Mucosa of gallbladder (tissue), 1 donor: ENCODE measurements around the gene NTRK2. TPM values are rescaled to one million over a fixed set of nuclear protein-coding genes. Genes with fewer than 3 reads are reported as not detected.

Experiments used
- DNase-seq: peaks from one replicate; pipeline ENCODE4 v3.0.0-alpha.2; 2020; ENCODE audit warnings: low spot score
- total RNA-seq: library from RNA; stranded (reverse); gene quantifications from one replicate; pipeline ENCODE4 v1.2.1, GENCODE V29; 2021
- donor health status: DM: no; HTN: no; CAD: no.

The NTRK2 gene
- total RNA-seq = 33.2 TPM

DNA sequence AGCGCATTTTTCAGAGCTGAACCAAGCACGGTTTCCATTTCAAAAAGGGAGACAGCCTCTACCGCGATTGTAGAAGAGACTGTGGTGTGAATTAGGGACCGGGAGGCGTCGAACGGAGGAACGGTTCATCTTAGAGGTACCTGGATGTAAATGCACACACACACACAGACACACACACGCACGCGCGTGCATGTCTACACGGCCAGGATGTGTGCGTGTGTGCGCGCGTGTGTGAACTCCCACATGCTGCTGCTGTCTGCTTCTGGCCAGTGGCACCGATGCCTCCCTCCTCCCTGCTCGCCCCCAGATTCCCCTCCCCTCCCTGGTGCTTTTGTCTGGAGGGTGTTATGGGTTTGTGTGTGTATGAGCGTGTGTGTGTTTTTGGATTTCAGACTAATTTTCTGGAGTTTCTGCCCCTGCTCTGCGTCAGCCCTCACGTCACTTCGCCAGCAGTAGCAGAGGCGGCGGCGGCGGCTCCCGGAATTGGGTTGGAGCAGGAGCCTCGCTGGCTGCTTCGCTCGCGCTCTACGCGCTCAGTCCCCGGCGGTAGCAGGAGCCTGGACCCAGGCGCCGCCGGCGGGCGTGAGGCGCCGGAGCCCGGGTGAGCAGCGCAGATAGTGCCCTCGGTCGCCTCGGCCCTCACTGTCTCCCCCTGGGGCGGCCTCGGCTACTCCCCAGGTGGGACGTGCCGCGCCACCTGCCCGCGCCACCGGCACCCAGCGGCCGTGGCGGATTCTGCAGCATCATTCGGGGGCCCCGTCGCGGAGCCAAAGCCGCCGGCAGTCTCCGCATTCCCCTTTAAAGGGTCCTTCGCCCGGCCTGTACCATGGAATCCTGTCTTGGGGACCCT, at the start of gene NTRK2:
Gene NTRK2 (plus strand): TSS at position 442 of the 850 bp plus-strand sequence. CDS start 1,020 bp downstream, outside the sequence.
- DNase-seq = no peak

DNA sequence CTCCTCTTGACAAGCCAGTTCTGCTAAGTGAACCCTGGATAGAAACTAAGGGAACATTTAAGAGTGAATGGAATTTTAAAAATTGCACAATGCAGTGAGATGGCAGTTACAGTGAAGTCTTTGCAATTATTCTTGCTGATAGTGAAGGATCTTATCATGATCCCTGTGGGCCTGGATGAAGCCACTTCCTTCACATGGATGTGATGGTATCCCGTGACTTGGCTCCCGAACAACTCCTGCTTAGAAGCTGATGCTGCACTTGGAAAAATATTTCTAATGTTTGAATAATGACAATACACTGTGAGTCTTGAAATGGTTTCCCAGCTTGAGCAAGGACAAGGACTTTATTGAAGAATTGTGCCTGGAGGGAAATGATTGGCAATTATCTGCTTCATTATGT, 49.2 kb upstream of the NTRK2 start:
- no peak for DNase-seq

DNA sequence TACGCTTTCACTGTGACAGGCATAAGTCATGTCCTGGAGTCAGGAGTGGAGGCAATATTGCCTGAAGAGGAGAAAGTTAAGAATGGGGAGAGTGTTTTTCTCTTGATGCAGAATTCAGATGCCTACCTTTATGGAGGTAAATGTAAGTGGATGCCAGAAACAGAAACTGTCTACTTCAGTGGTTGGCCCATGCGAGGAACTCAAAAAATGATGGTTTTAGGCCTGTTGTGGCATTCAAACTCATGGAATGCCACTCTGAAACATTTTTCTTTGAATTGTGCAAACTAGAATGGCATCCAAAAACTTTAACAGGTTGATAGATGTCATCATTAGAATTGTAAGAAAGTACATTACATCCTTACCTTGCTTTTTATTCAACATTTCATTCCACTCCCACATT, 47.7 kb upstream of the NTRK2 start:
- no peak for DNase-seq

DNA sequence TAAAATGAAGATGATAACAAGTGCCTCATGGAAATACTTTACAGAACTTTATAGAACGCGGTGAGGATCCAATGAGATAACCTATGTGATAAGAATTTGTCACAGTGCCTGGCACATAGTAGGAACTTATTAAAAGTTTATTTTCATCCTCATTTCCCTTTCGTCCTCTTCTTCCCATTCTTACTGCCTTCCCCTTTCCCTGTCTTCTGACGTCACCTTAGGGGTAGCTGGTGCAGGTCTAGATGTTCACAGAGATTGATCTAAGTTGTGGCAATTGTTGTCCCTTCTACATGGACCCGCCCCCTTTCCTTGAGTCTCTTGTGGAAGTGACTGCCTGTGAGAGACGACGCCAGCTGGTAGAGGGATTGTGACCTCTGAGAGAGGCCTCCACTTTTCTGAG, 46.5 kb upstream of the NTRK2 start:
- DNase-seq = no peak

DNA sequence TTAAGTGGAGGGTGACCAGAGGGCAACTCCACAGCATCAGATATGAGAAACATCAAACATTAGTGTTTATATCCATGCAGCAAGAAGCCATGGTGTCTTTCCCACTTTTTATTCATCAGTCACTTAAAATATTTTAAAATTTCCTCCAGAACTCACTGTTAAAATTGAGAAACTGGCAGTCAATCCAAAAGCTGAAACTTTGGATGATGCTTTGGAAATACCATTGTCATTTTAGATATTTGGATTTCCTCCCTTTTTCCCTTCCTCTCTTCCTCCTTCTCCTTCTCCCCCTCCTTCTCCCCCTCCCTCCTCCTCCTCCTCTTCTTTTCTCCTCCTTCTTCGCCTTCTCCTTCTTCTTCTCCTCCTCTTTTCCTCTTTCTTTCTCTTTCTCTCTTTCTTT, 33.1 kb upstream of the NTRK2 start:
- DNase-seq = no peak

DNA sequence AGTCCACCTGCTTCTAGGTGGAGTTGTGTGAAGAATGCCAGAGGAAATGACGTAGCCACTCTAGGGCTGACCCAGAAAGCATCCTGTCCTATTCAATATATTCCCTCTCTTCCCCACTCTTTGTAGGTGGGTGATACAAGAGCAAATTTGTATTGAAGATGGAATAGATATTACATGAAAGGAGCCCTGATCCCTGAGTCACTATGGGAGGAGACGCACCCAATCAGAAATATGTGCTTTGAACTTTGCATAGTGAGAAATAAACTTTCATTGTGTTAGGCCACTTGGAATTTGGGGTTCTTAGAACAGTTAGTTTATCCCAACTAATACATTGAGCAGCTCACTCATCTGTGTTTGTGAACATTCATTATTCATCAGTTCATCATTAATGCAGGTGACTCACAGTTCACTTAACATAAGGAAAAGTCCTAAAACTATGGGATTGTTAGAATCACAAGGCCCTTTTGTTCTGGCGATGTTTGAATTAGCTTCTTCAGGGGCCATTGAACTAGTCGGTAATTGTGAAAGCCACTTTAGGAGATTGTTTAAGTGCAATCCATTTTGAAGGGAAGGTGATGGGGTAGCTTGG, 26.9 kb upstream of the NTRK2 start:
- no peak for DNase-seq

DNA sequence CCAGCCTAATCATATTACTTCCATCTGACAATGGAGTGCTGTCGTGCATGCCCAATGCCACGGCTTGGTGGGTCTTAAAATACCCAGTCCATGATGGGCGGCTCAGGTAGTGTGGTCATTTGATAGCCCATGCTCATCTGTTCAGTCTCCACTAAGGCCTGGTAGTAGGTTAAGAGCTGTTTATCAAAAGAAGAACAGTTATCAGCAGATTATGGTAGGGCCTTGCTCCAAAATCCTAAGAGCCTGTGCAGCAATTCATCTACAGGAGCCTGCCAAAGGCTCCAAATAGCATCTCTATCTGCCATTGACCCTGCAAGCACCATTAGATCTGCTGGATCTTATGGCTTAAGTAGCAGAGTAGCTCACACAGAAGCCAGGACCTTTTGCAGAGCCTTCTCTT, 21.8 kb upstream of the NTRK2 start:
- no peak for DNase-seq

DNA sequence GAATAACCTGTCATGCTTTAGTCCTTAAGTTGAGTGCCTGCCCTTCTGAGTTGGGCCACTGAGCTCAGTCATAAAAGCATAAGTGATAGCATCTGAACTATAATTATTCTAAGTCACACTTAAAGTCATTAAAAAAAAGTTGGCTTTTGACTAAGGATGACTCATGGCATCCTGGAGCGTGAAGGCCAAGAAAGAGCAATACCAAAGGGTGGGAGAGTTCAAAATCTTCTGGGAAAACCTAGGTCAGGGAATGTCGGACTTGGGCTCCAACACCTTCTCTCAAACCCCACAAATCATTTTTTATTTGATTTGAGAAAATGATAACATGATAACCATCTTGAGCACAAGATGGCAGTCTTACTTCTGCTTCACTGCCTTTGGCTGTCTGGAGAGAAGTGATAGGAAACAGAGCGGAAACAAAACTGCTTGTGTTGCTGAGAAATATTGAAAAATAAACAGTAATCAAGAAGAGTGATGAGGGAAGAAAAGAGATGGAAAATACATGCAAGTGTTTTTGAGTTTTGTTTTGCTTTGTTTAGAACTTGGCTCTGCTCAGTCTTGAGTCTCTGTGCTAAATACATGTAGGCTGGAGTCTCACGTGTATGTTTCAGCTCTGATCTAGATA, 16.9 kb upstream of the NTRK2 start:
- no peak for DNase-seq

DNA sequence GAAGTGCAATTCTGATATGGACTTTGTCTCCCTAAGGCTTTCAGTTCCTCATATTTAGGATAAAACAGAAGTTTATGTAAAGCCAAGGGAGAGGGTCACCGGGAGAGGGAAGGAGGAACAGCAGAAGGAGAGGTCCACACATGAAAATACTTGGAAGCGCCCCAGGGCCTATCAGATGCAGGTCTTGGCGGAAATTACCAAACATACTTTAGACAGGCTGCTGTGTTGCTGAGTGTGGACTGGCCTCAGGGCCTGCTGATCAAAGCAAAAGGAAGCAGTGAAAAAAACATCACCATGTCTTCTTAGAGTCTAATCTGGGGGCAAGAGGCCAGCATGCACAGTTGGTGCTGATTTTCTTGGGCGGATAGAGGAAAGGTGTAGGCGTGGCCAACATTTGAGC, 14.1 kb upstream of the NTRK2 start:
- no peak for DNase-seq

DNA sequence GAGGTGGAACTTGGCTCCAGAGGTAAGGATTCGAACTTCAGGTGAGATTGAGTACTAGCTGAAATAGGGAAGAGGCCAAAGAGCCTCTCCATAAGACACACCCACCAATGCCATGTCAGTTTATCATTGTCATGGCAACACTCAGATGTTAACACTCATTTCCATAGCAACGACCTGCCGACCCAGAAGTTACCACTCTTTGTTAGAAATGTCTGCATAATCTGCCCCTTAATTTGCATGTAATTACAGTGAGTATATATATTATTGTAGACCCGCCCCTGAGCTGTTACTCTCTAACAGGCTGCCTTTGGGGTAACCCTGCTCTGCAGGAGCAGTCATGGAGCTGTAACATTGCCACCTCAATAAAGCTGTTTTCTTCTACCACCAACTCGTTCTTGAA, 10.2 kb upstream of the NTRK2 start:
- no peak for DNase-seq

DNA sequence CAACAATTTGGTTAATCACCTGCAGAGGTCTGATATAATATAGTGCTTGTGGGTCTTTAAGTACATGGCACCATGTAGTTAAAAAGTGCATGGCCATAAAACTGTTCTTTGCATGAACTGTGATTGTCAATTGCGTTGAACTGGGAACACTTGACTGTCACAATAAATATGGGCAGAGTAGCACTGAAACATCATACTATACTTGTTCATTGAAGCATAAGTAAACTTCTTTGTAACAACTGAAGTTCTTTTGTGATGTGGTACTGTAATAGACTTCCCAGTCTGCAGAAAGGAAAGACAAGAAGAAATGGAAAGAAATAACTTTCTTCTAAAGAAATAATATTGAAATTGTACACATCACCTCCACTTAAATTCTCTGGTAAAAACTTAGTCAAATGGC, 9.8 kb upstream of the NTRK2 start:
- DNase-seq = no peak

DNA sequence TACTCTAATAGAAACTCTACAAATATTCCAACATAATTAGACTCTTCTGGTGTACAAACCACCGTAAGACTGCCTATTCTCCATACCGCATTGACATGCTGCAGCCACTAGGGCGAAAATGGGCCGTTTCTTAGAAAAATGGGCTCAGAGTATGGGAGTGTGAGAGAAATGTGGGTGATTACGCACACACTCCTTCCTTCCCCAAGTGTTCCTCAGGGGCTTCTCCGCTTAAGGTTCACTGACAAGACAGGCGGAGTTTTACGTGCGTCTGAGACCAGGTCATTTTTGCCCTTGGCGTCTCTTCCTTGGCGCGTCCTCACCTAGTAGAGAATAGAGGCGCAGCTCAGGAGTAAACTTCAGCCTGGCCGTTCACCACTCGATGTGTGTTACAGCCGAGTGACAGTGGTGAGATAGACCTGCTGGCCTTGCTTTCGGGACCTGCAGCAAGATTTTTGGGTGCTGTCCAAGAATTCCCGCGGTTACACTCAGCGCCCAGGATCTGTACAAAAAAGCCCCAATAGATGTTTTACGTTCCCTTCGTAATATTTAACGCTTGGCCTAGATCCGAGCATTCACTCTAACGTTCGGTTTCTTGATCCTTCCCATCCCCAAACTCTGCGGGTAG, 1.8 kb upstream of the NTRK2 start:
- no peak for DNase-seq

DNA sequence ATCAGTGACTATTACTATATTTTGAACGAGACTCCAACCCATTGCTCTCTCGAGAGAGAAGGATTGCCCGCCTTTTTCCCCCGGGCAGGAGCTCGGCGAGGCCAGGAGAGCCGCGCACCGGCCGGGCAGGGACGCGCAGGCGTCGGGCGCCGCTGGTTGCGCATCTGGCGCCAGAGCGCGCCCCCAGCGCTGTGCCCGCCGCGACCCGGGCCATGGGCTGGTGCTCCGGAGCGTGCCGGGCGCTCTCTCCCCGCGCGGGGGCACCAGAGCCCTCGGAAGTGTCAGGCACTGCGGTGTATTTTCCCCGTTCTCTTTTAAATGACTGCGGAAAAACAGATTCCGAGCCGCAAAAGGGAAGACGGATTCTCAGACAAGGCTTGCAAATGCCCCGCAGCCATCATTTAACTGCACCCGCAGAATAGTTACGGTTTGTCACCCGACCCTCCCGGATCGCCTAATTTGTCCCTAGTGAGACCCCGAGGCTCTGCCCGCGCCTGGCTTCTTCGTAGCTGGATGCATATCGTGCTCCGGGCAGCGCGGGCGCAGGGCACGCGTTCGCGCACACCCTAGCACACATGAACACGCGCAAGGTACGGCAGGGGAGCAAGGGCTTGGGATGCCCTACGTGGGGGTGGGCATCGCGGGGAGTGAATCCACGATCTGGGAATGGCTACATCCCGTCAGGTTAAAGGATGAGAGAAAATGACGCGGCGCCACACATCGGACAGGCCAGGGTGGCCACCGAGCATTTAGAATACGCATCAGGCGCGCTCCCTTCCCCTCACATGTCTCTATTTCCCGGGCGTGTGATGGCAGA, 1.1 kb upstream of the NTRK2 start:
- peak; percentile 58 for DNase-seq

DNA sequence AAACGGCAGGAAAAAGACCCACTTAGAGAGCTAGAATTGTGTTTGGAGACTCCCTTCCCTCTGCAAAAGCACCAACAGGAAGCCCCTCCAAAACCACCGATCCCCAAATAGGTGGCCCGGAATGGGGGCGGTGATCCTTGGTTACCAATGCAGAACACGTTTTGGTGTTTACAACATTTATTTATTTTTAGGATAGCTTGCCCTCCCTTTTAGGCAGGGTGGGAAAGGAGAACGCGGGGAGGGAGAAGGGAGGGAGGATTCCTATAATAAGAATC, 579 bp upstream of the NTRK2 start:
- no peak for DNase-seq

DNA sequence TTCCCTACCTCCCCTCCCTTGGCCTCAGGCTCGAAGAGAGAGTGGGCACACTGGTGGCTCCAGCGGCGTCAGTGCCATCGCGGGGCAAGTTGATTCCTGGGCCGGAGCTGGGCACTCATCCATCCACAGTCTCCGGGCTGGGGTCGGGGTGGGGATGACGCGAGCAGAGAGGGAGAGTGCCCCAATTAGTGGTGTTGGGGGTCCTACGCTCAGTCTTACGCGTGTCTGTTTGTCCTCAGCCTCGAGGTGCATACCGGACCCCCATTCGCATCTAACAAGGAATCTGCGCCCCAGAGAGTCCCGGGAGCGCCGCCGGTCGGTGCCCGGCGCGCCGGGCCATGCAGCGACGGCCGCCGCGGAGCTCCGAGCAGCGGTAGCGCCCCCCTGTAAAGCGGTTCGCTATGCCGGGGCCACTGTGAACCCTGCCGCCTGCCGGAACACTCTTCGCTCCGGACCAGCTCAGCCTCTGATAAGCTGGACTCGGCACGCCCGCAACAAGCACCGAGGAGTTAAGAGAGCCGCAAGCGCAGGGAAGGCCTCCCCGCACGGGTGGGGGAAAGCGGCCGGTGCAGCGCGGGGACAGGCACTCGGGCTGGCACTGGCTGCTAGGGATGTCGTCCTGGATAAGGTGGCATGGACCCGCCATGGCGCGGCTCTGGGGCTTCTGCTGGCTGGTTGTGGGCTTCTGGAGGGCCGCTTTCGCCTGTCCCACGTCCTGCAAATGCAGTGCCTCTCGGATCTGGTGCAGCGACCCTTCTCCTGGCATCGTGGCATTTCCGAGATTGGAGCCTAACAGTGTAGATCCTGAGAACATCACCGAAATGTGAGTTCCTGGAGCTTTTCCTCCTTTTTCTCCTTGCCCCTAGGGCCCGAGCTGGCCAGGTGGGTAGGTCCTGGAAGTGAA, 861 bp downstream of the NTRK2 start:
- no peak for DNase-seq

DNA sequence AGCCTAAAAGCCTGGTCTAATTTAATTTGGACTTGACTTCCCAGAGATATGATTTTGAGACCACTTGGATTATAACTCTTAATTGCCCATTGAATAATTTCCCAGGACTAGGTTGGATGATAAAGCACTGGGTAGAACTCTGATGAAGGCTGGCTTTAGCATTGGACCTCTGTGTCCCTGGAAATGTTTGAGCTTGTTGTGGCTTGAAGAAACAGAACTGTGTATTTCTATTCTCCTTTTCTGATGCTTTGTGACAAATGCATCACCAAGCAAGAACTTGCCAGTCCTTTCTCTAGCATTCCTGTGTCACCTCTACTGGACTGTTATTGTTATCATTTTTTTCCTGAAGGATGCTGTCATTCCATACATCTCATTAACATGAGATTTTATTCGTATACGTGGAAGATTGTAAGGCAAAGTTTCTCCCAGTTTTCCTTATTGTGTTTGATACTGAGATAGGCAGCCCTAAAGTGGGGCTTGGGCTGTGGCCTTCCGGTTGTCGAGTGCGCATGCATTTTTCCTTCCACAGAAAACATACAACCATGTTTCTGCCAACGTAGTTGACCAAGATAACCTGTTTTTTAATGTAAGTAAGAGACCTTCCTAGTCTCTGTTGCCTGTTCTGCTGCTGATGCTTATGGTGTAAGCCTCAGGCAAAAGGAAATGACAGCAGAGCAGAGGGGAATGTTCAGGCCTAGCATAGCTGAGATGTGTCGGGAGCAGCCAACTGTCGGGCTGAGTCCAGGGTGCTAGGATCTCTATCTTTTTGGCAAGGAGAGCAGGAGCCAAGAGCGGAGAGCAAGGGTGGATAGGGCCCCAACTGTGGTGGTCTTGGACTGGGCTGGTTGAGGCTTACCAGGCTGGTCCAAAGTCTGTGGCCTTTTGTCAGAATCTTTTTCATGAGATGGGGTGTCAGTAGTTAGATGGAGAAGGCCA, 2.3 kb downstream of the NTRK2 start:
- no peak for DNase-seq

DNA sequence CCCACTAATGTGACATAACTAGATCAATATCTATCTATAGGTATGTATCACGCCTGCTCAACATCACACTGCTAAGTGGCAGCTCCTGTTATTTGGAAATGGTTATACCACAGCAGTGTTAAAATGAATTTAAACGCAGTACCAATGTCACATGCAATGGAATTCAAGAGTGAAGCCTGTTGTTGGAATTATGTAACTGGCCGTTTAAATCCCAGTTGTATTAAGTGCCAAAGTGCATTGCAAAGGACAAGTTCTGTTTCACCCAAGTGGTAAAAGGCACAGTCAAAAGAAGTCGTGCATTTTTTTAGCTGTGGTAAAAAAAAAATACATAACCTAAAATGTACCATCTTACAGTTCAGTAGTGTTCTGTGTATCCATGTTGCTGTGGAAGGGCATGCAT, 4.3 kb downstream of the NTRK2 start:
- DNase-seq = no peak

DNA sequence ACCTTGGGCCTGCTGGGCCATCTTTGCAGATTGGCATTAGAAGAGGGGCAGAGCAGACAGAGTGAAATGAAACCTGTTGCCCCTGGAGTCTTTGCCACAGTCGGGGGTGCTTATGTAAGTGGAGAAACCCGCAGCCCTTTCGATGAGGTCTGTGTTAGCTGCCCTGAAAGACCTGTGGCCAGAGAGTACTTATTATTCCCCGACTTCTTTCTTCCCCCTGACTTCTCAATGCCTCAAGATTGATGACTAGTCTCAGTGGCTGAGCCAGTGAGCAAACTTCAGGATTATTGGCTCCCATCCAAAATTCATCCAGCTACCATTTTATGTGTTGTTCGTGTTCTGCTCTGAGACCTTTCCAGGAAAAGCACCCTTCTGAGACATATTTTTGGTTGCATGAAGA, 7.6 kb downstream of the NTRK2 start:
- DNase-seq = no peak

DNA sequence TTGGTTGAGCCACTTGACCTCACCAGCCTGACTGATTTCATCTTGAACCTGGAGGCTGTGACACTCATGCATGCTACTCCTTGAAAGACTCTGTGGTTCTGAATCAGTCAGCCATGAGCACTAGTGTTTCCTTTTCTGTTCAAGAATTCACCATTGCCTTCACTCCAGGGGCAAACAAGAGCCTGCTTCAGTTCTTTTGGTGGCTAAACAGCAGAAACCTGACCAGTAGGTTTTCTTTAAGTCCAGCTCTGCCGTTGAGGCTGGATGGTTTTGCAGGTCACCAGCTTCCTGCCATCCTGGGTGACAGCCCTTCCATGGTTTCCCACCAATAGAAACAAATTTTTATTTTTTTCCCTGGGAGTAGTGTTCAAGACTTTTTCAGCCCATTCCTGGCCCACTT, 10.0 kb downstream of the NTRK2 start:
- no peak for DNase-seq
